ENCODE measurements around the gene IL17RC.

GRCh38 chr3:9935966-9936510, 19.1 kb downstream of the IL17RC start:
- no peak for TF ChIP-seq REST (IDR thresholded peaks at IDR 0.05; ENCODE audit: insufficient read depth in 1 of 2, low read depth in 2 of 2, low read length in 1 of 2)
- no peak for TF ChIP-seq CTCF (IDR thresholded peaks at IDR 0.05)
- no peak for TF ChIP-seq SIN3A (IDR thresholded peaks at IDR 0.05; ENCODE audit: borderline replicate concordance, insufficient read depth, low read depth, low read length)

Measured in Panc1 (cell line).